Heart left ventricle (tissue), 13 donors: ENCODE data around the gene MED15.

Experiments
- POLR2A ChIP-seq, 2 donors: fragments of 450-650 bp; IDR thresholded peaks; one replicate each; pipeline ENCODE4 v1.6.1; 2017; ENCODE audit warnings: antibody characterized with exemption in 2 of 2, mild to moderate bottlenecking in 2 of 2, moderate library complexity in 2 of 2
- TF ChIP-seq, protein P1 (sequence below), 12 donors: fragments of 200-600 bp; sonication (generic) in 4 of 12; IDR thresholded peaks; one replicate each; pipeline versions ENCODE4 v1.5.0 to v1.8.0; 2018 to 2022; ENCODE audit warnings: antibody characterized with exemption in 12 of 12, mild to moderate bottlenecking in 5 of 12
- donor health status: ischemic (EF 13 %, LVEDD 7.1; RV severe dilation, severe dysfunction).
- donor health status: DM: no; HTN: yes; CAD: no.
- donor health status: DM: no; HTN: no; CAD: no.
- donor health status: ischemic (EF 25% LVEDD 6.9; RV normal size, moderate dysfunction).
- donor health status: ischemic (EF 25% LVEDD 5.7; RV mildly dilated, moderate dysfunction).
- donor health status: ischemic (EF 35%, LVEDD 5.7; RV mildly dilated, moderate dysfunction).
- donor health status: nonischemic (EF 11% LVEDD 7.7; RV severe dilation, severe dysfunction).
- donor health status: DM: yes; HTN: yes; CAD: no.
- donor health status: PGD.
- donor health status: ischemic (EF 29% LVEDD 5.4; RV normal size, mild dysfunction).
- donor health status: nonischemic (EF 23%, LVEDD 6.1; RV moderate dilation, normal function).

DNA sequence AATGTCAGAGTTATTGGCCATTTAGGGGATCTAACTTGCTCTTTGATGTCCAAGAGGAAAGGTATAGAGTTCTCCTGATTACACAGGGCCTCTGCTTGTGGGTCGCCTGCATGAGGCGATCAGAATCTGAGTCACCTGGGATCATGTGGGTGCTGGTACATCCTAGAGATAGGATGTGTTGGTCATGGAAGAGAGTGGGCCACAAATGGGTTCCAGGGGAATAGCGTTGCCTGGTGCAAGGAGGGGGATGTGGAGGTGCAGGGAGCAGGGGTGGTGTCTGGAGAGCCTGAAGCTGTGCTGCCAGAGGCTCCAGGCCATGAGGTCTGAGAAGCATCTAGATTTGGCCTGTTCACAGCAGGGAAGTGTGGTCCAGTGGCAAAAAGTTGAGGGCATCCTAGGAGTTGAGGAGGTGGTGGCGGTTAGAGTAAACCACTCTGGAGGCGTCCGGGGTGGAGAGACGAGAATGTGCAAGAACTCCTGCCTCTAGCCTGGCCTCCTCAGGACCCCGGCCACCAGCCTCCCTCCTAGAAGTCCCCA lies 92.8 kb downstream of the MED15 start:
- TF ChIP-seq POLR2A (IDR thresholded peaks at IDR 0.05): no peak
- TF ChIP-seq, protein P1, sequence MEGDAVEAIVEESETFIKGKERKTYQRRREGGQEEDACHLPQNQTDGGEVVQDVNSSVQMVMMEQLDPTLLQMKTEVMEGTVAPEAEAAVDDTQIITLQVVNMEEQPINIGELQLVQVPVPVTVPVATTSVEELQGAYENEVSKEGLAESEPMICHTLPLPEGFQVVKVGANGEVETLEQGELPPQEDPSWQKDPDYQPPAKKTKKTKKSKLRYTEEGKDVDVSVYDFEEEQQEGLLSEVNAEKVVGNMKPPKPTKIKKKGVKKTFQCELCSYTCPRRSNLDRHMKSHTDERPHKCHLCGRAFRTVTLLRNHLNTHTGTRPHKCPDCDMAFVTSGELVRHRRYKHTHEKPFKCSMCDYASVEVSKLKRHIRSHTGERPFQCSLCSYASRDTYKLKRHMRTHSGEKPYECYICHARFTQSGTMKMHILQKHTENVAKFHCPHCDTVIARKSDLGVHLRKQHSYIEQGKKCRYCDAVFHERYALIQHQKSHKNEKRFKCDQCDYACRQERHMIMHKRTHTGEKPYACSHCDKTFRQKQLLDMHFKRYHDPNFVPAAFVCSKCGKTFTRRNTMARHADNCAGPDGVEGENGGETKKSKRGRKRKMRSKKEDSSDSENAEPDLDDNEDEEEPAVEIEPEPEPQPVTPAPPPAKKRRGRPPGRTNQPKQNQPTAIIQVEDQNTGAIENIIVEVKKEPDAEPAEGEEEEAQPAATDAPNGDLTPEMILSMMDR (IDR thresholded peaks at IDR 0.05): no peak
